DMS53 treated with DMSO at 0.1 percent for 48 hours (cell line): Measurements from ENCODE around the gene CAPN10.
"Not testable (repeated sequence)": the region's sequence is repeated elsewhere in the genome, so short reads cannot be mapped to it uniquely, and the experiment has no call there.

Experiments
- DNase-seq: peaks from one replicate; lab custom pipeline; 2025; ENCODE audit not compliant: unreplicated experiment; lab: John Stamatoyannopoulos, UW

CAPN10 gene

GRCh38 chr2:240602266-240603050 is 15.9 kb downstream of the CAPN10 start:
- DNase-seq, result no peak

- no peak for DNase-seq
These were observed 16.7 kb downstream of the CAPN10 start for GRCh38 chr2:240603081-240603835.

- no peak for DNase-seq
These were observed 17.3 kb downstream of the CAPN10 start for GRCh38 chr2:240603846-240604245.

- peak; percentile 19 for DNase-seq
These were observed 17.9 kb downstream of the CAPN10 start for GRCh38 chr2:240604291-240604938.

- peak; percentile 7 for DNase-seq
These were observed 18.6 kb downstream of the CAPN10 start for GRCh38 chr2:240604939-240605716.

GRCh38 chr2:240605867-240606743 is 19.6 kb downstream of the CAPN10 start:
- DNase-seq, result no peak

- DNase-seq, result no peak
These were observed 25.2 kb downstream of the CAPN10 start for GRCh38 chr2:240611601-240612210.

- DNase-seq, result no peak
These were observed 27.2 kb downstream of the CAPN10 start for GRCh38 chr2:240613781-240614180.

GRCh38 chr2:240614391-240614790 is 27.9 kb downstream of the CAPN10 start:
- DNase-seq, result no peak

- DNase-seq, result no peak
These were observed 28.9 kb downstream of the CAPN10 start for GRCh38 chr2:240615396-240615795.

- DNase-seq, result no peak
These were observed 29.4 kb downstream of the CAPN10 start for GRCh38 chr2:240615820-240616547.

GRCh38 chr2:240616860-240617666 is 30.5 kb downstream of the CAPN10 start:
- not testable (repeated sequence) for DNase-seq

- no peak for DNase-seq
These were observed 32.2 kb downstream of the CAPN10 start for GRCh38 chr2:240618776-240619175.

- DNase-seq, result no peak
These were observed 33.1 kb downstream of the CAPN10 start for GRCh38 chr2:240619506-240620148.

- no peak for DNase-seq
These were observed 33.7 kb downstream of the CAPN10 start for GRCh38 chr2:240620149-240620731.

GRCh38 chr2:240620859-240621258 is 34.3 kb downstream of the CAPN10 start:
- DNase-seq, result no peak

GRCh38 chr2:240622060-240622411 is 35.5 kb downstream of the CAPN10 start:
- no peak for DNase-seq
